Transverse colon (tissue), 4 donors: ENCODE data around the gene IGF2BP3.

Source experiments
- EP300 ChIP-seq: sonication (generic); formaldehyde crosslinking; IDR thresholded peaks from one replicate; pipeline ENCODE4 v1.6.1; 2017; ENCODE audit warnings: antibody characterized with exemption, low read depth
- POLR2A ChIP-seq: fragments of 450-650 bp; IDR thresholded peaks from one replicate; pipeline ENCODE4 v1.6.1; 2016; ENCODE audit warnings: antibody characterized with exemption, mild to moderate bottlenecking, moderate library complexity
- POLR2AphosphoS5 ChIP-seq, 3 donors: sonication (generic); formaldehyde crosslinking; IDR thresholded peaks; one replicate each; pipeline ENCODE4 v1.6.1; 2016; ENCODE audit warnings: antibody characterized with exemption in 3 of 3
- TF ChIP-seq, protein P1 (sequence below), 5 experiments: fragments of 200-600 bp in 3 of 5; fragments of 450-650 bp in 2 of 5; sonication (generic) in 3 of 5; IDR thresholded peaks; 1 replicate in 2 of 5; 2 replicates in 3 of 5; pipeline ENCODE4 v1.5.1; 2016 to 2017; ENCODE audit warnings: antibody characterized with exemption in 5 of 5, inconsistent platforms in 3 of 5, mild to moderate bottlenecking in 2 of 5, moderate library complexity in 1 of 5

DNA sequence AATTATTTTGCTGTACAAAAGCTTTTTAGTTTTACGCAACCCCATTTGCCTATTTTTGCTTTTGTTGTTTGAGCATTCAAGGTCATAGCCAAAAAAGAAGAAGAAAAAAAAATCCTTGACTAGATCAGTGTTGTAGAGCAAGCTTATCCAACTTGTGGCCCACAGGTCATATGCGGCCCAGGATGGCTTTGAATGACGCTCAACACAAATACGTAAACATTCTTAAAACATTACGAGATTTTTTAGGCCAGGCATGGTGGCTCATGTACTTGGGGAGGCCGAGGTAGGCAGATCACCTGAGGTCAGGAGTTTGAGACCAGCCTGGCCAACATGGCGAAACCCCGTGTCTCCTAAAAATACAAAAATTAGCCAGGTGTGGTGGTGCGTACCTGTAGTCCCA is 179.3 kb downstream of the IGF2BP3 start:
- TF ChIP-seq EP300 (no peak), POLR2AphosphoS5 (IDR thresholded peaks at IDR 0.05) (no peak), POLR2A (no peak)
- TF ChIP-seq, protein P1, sequence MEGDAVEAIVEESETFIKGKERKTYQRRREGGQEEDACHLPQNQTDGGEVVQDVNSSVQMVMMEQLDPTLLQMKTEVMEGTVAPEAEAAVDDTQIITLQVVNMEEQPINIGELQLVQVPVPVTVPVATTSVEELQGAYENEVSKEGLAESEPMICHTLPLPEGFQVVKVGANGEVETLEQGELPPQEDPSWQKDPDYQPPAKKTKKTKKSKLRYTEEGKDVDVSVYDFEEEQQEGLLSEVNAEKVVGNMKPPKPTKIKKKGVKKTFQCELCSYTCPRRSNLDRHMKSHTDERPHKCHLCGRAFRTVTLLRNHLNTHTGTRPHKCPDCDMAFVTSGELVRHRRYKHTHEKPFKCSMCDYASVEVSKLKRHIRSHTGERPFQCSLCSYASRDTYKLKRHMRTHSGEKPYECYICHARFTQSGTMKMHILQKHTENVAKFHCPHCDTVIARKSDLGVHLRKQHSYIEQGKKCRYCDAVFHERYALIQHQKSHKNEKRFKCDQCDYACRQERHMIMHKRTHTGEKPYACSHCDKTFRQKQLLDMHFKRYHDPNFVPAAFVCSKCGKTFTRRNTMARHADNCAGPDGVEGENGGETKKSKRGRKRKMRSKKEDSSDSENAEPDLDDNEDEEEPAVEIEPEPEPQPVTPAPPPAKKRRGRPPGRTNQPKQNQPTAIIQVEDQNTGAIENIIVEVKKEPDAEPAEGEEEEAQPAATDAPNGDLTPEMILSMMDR (IDR thresholded peaks at IDR 0.05): no peak
